ENCODE data around the gene TCTN1. TPM values are rescaled to one million over a fixed set of nuclear protein-coding genes. Genes with fewer than 3 reads are reported as not detected.
A peak's percentile ranks its signal among the peaks of the same experiment; 100 is the strongest.

TCTN1 gene
- total and polyA plus RNA-seq, 2 of the 8 experiments (the other 6 are each of a cell fraction or from before 2014, with no cell fraction given), result 14.7 to 16.4 TPM

DNA sequence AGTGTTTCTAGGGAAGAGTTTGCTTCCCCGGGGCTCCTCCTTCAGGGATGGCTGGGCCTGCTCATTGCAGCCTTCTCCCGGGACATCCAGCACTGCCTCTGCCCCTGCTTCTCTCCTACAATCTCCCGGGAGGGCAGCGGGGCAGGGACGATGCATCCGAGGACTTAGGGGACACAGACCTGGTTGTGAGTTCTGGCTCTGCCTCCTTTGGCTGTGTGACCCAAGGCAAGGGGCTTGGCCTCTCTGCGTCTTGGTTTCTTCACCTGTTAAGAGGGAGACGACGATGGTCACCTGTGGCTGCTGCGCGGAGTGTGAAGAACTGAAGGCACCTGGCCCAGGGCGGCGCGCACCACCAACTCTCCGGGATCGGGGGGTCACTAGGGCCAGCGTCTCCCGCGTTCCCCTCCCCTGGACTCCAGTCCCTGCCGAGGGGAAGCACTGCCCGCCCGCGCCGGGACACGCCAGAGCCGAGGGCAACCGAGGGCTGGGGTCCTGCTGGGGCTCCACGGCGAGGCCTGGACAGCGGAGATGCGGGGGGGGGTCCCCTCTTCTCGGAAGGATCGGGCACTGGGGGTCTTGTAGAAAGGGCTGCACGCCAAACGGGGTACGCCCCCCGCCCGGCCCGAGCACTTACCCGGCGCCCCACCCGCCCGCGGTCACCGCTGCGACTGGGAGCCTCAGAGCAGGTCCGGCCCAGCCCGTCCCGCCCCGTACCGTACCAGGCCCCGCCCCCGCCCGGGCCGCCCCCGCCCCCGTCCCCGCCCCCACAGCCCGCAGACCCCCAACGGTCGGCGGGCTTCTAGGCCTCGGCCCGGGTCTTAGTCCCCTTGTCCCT, 74.7 kb downstream of the TCTN1 start, which contains the start of gene HVCN1:
Gene HVCN1 (minus strand): TSS at position 670 of the 835 bp plus-strand sequence. CDS start 5,870 bp downstream, outside the sequence.
- no peaks in the 10 kb centered on the region for H3K79me1 ChIP-seq (ENCODE audit: low read depth, low read length)
- 28% methylated on average over 12 of the region's 64 CpGs; no CpG with 5 or more reads in 1 of the 2 experiments for WGBS, 2 experiments (ENCODE audit: extremely low coverage in 1 of 2, insufficient coverage in 1 of 2, insufficient read length in 1 of 2, insufficient replicate concordance in 2 of 2, low coverage in 1 of 2, low lambda C conversion rate in 2 of 2, missing lambda C conversion rate in 1 of 2)
- no peaks in the 10 kb centered on the region for H4K20me1 ChIP-seq (replicated peaks in 1 of 2; ENCODE audit: control insufficient read depth in 1 of 2, insufficient read depth in 2 of 2, low read length in 2 of 2)
- 0 out of 2 replicates have a peak within 1 kb of the TSS, but pooled peaks have one; percentile 51 for H2BK20ac ChIP-seq (ENCODE audit: low read length)
- peak within 1 kb of the TSS; percentile 95 for H3K18ac ChIP-seq (ENCODE audit: extremely low read depth, low read length)
- peak within 1 kb of the TSS; percentile 83 to 85 for H3K4me2 ChIP-seq (ENCODE audit: insufficient read depth in 1 of 2, low read depth in 2 of 2, low read length in 2 of 2)
- H3K36me3 ChIP-seq (ENCODE audit: control insufficient read depth in 2 of 4, insufficient read depth in 4 of 4, low read length in 3 of 4), result no peaks in the 10 kb centered on the region
- no peak within 1 kb of the TSS for H3K14ac ChIP-seq (ENCODE audit: insufficient read length)
- DNase-seq (ENCODE audit: low read depth in 1 of 2, low spot score in 2 of 2) (no peak), FAIRE-seq (no peak)
- no peak within 1 kb of the TSS for H2AK5ac ChIP-seq (ENCODE audit: low read depth, low read length)
- no peaks in the 10 kb centered on the region for H3K79me2 ChIP-seq (ENCODE audit: control insufficient read depth in 1 of 2, insufficient read depth in 2 of 2, low read length in 2 of 2)
- peak within 1 kb of the TSS; percentile 56 for H2BK120ac ChIP-seq (replicated peaks; ENCODE audit: low read depth, low read length)
- H2BK12ac ChIP-seq (ENCODE audit: low read depth, low read length), result peak within 1 kb of the TSS; percentile 62; the same call in 1 of the 2 replicates
- peaks cover 6% of the 10 kb centered on the region for H3K23me2 ChIP-seq (ENCODE audit: low read depth, low read length)
- peak within 1 kb of the TSS; percentile 98 for H3K4ac ChIP-seq (replicated peaks; ENCODE audit: insufficient read length, low read depth, low read length)
- peak within 1 kb of the TSS; percentile 83; the same call in 1 of the 2 replicates for H2BK15ac ChIP-seq (ENCODE audit: low read length)
- H3K9ac ChIP-seq (replicated peaks in 1 of 4; ENCODE audit: extremely low read depth in 1 of 4, low read depth in 3 of 4, low read length in 3 of 4), result peak within 1 kb of the TSS; percentile 49 to 65 (median 58); a peak in 6 of 7 replicates
- H3K9me3 ChIP-seq (ENCODE audit: insufficient read depth in 2 of 2, low read depth in 1 of 2, low read length in 1 of 2), result no peaks in the 10 kb centered on the region
- H3K4me1 ChIP-seq (replicated peaks in 1 of 4; ENCODE audit: control insufficient read depth in 3 of 4, insufficient read depth in 4 of 4, low read length in 3 of 4), result peaks cover 2 to 15% (median 6%) of the 10 kb centered on the region in 4 experiments
- ChIA-PET CTCF (ENCODE audit: partially characterized antibody) (interaction anchor here (0.7 to 1.3 kb wide), 3 partner anchors 9 to 16 kb away, joined by 3 to 4 read pairs (median 3); no protein-coding TSS in a partner anchor), POLR2A (ENCODE audit: partially characterized antibody) (interaction anchor here (1.0 to 2.5 kb wide), 9 partner anchors 9 to 157 kb away, joined by 3 to 9 read pairs (median 3); partner anchors contain the start of gene PPP1CC)
- H2BK5ac ChIP-seq (ENCODE audit: low read depth, low read length), result peak within 1 kb of the TSS; percentile 62
- H3K23ac ChIP-seq (ENCODE audit: insufficient read length), result no peak within 1 kb of the TSS
- peak within 1 kb of the TSS; percentile 17 for H3K56ac ChIP-seq (replicated peaks; ENCODE audit: insufficient read length, low read depth, low read length)
- peak within 1 kb of the TSS; percentile 80 for H4K8ac ChIP-seq (ENCODE audit: extremely low read depth, insufficient read depth, low read length)
- peak within 1 kb of the TSS; percentile 97 for H4K5ac ChIP-seq (ENCODE audit: insufficient read length, low read depth, low read length)
- peak within 1 kb of the TSS; percentile 46 to 71 (median 56) for H3K4me3 ChIP-seq (ENCODE audit: extremely low read depth in 1 of 4, insufficient read depth in 2 of 4, low read depth in 3 of 4, low read length in 4 of 4)
- H3K27ac ChIP-seq (ENCODE audit: low read depth, low read length), result peak within 1 kb of the TSS; percentile 64; the same call in 1 of the 2 replicates
- peaks cover 0 to 13% (median 9%) of the 10 kb centered on the region in 4 experiments; a peak in 5 of 7 replicates for H3K27me3 ChIP-seq (replicated peaks in 1 of 4; ENCODE audit: control insufficient read depth in 3 of 4, extremely low read depth in 1 of 4, insufficient read depth in 3 of 4, low read length in 3 of 4)
- H4K91ac ChIP-seq (replicated peaks; ENCODE audit: insufficient read length, low read length), result peak within 1 kb of the TSS; percentile 88
- H2AFZ ChIP-seq (ENCODE audit: low read length), result peak within 1 kb of the TSS; percentile 98
- TF ChIP-seq CTCF (IDR thresholded peaks at IDR 0.05; ENCODE audit: control extremely low read depth in 1 of 3, insufficient read depth in 1 of 3, low read depth in 1 of 3, low read length in 3 of 3) (no peak), SAP30 (IDR thresholded peaks at IDR 0.05; ENCODE audit: insufficient read depth, insufficient replicate concordance, low read length) (no peak), KDM5A (IDR thresholded peaks at IDR 0.05; ENCODE audit: low read length) (no peak), TCF12 (IDR thresholded peaks at IDR 0.05; ENCODE audit: low read depth, low read length) (no peak), FOSL1 (IDR thresholded peaks at IDR 0.05; ENCODE audit: insufficient read depth, low read depth, low read length) (no peak), POLR2AphosphoS5 (IDR thresholded peaks at IDR 0.05; ENCODE audit: low read depth, low read length) (peak; percentile 33; the same call in 1 of the 2 replicates)
- TF ChIP-seq, protein P1, sequence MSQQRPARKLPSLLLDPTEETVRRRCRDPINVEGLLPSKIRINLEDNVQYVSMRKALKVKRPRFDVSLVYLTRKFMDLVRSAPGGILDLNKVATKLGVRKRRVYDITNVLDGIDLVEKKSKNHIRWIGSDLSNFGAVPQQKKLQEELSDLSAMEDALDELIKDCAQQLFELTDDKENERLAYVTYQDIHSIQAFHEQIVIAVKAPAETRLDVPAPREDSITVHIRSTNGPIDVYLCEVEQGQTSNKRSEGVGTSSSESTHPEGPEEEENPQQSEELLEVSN (IDR thresholded peaks at IDR 0.05), result peak; percentile 33; the same call in 1 of the 2 replicates

Measured in H1 (cell line).